Measurements from ENCODE around the gene MRGPRF.
A peak's percentile ranks its signal among the peaks of the same experiment; 100 is the strongest.

MRGPRF gene

GRCh38 chr11:69050592-69051380, 37.7 kb upstream of the MRGPRF start:
- DNase-seq, result no peak

- DNase-seq, result no peak
Observed at GRCh38 chr11:69049490-69049867, 36.4 kb upstream of the MRGPRF start.

- peak; percentile 97 for DNase-seq
Observed at GRCh38 chr11:69048694-69049489, 35.8 kb upstream of the MRGPRF start, which contains the start of gene TPCN2. TSS of gene TPCN2 (plus strand) at chr11:69048932. CDS start at chr11:69048998, 66 bp downstream.

DNA sequence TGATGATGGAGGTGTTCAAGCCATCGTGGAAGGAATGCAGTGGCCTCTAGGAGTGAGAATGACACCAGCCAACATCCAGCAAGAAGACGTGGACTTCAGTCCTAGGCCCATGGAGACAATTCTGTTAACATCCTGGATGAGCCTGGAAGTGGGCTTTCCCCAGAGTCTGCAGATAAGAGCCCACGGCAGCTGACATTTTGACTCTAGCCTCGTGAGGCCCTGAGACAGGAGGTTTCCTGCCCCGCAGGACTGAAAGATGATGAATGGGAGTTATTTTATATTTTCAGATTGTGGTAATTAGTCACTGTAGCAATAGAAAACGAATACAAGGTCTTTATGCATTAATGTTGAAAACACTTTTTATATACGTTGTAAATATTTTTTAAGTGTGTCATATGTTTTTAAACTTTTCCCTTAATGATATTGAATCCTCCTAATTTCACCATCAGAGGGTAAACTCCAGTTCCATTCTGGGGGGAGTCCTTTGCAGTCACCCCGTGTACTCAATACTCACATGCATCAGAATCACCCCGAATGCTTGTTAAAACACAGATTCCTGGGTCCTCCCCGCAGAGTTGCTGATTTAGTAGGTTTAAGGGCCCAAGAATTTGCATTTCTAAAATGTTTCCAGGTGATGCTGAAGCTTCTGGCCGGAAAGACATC, 35.1 kb upstream of the MRGPRF start:
- DNase-seq, result no peak

- DNase-seq, result peak; percentile 68
Observed at GRCh38 chr11:69044111-69045013, 31.3 kb upstream of the MRGPRF start.

- DNase-seq, result no peak
Observed at GRCh38 chr11:69041516-69041915, 28.5 kb upstream of the MRGPRF start.

- DNase-seq, result no peak
Observed at GRCh38 chr11:69040581-69041260, 27.7 kb upstream of the MRGPRF start.

- DNase-seq, result no peak
Observed at GRCh38 chr11:69040051-69040450, 27.0 kb upstream of the MRGPRF start.

DNA sequence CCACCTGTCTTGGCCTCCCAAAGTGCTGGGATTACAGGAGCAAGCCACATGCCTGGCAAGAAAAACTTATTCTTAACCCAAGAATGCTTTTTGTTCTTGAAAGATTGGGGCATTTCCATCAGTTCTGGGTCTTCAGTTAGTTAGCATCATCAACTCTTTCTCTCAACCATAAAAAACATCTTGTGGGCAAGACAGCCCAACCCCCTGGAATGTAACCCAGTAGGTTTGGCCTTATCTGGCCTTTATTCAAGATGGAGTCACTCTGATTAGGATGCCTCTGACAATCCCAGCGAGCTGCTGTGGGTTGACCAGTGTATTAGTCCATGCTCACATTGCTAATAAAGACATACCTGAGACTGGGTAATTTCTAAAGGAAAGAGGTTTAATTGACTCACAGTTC, 26.5 kb upstream of the MRGPRF start:
- DNase-seq, result no peak

GRCh38 chr11:69037544-69037943, 24.5 kb upstream of the MRGPRF start:
- DNase-seq, result no peak

DNA sequence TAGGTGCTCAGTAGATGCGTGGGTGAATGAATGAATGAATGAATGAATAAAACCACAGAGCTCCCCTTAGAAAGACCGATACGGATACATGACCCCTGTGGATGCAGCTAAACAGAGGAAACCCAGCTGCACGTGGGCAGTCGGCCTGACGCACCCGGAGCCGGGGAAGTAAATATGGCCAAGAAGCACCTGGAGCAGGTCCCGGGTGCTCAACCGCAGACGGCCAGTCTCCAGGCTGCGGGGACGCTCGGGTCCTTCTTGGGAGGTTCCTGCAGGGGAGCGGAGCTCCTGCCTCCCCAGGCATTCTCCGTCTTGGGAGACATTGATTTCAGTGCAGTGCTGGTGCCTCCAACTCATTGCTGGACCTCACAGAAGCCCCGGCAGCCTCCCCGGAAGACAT, 24.0 kb upstream of the MRGPRF start:
- no peak for DNase-seq

GRCh38 chr11:69035946-69036340, 22.9 kb upstream of the MRGPRF start:
- peak; percentile 59 for DNase-seq

- peak; percentile 65 for DNase-seq
Observed at GRCh38 chr11:69035150-69035945, 22.3 kb upstream of the MRGPRF start.

- no peak for DNase-seq
Observed at GRCh38 chr11:69034123-69034867, 21.2 kb upstream of the MRGPRF start.

DNA sequence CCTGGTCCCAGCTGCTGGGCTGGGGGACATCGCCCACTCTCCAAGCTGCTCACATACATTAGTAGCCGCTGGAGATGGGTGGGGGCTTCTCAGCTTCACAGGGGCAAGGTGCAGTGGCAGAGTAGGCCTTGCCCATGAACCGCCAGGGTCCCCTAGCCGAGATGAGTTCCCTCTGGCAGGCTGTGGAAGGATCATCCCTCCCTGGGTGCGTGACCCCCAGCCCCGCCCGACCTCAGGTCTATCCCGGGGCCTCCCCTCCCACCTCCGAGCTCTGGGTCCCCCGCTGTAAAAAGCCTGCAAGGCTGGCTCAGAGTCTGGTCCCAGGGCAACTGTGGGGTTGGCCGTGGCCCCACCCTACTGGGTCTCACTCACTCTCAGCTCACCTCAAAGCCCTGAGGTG, 20.4 kb upstream of the MRGPRF start:
- no peak for DNase-seq

- no peak for DNase-seq
Observed at GRCh38 chr11:69032833-69033232, 19.8 kb upstream of the MRGPRF start.

DNA sequence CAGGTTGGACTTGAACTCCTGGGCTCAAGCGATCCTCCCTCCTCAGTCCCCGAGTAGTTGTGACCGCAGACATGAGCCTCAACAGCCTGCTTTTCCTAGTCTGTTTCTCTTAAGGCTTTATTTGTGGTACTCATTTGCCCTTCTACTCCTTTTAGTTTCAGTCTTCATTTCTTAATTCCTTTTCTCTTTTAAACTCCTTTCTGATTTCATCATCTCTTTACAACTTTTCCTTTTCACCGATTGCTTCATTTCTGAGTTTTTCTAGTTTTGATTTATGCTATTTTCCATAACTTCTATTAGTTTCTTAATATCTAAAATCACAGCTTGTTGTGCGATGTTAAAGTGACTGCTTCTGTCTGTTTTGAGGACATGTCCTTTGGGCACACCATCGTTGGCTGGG, 17.3 kb upstream of the MRGPRF start:
- DNase-seq, result no peak

GRCh38 chr11:69027704-69028372, 14.8 kb upstream of the MRGPRF start:
- no peak for DNase-seq

DNA sequence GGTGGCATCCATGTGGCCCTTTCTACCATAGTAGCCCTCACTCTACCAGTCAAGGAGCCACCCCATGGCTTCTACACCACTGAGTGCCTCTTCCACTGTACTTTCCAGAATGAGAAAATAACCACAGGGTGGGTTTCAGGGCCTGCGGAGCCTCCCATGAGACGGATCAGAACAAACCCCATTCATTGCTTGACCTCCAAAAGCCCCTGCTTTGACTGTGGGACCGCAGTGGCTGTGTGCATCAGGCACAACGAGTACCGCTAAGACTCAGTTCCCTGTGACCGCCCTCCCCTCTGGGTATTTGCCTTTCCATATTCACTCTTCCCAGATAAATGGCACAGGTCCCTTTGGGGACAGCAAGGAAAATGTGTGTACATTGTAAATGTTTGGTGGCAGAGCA, 11.5 kb upstream of the MRGPRF start:
- no peak for DNase-seq

DNA sequence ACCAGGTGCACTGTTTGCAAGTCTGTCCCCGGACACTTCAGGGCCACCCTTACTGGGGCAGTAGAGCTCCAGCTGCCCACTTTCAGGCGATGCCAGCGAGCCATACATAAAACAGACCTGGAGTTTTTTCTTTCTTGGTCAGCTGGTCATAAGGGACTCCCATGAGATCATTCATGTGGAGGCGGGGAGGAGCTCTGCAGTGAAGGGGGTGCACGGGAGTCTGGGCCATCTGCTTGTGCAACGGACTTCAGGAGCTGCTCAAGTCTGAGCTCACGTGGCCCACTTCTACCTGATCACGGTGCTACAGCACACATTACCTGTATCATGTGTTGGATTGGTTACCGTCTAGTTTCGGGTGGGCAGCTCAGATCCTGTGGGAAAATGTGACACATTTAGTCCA, 9.2 kb upstream of the MRGPRF start:
- DNase-seq, result no peak
